HG03196 (cell line): Measurements from ENCODE around the gene PARD3B.
A peak's percentile ranks its signal among the peaks of the same experiment; 100 is the strongest.

Experiments used
- ATAC-seq: cut with Tn5 transposase; IDR thresholded peaks from one replicate; pipeline ENCODE4 v1.9.1; 2021; ENCODE audit not compliant: unreplicated experiment

The PARD3B gene

GRCh38 chr2:205658068-205658467 is 1112.8 kb downstream of the PARD3B start:
- no peak for ATAC-seq

- no peak for ATAC-seq
Measured at GRCh38 chr2:205658572-205658971, 1113.3 kb downstream of the PARD3B start.

DNA sequence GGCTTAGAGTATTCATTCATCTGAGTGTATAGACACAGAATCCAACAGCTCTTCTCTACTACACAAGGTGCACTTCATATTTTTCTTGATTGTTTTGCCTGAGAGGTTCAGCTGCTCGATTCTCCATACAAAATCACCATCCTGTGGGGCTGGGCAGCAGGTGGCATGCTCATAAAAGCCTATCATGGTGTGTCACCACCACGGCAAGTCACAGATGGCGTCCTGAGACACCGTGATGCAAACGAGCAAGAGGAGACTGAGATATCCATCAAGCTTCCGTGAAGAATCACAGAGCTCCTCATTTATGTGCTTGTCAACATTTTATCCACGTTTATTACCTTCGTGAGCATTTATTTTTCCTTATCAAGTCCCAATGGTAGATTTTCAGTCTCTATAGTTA is 1114.6 kb downstream of the PARD3B start:
- ATAC-seq: no peak

DNA sequence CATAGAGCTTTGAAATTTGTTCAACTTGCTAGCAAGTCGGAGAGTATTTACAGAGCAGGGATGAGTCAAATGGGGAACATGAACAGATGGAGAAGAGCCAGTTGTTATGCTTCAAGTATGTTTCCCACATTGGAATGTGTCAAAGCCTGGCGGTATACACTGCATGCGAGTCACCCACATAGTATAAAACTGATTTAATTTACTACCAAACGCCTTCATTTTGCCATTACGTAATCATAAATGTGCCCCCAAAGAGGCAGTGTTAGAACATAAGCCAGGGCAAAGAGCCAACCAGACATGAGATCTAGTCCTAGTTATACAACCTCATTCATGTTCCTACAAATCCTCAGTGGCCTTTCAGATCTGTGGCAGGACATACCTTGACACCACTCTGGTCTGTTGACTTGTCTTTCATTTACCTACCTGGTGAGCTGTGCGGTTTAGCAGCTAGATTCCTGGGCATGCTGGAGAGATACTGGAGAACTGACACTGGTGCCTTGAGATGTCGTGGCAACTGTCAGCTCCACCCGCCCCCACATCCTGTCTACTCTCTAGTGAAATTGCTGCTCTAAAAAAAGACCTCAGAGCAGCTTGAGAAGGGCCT is 1115.3 kb downstream of the PARD3B start:
- peak; percentile 79 for ATAC-seq

DNA sequence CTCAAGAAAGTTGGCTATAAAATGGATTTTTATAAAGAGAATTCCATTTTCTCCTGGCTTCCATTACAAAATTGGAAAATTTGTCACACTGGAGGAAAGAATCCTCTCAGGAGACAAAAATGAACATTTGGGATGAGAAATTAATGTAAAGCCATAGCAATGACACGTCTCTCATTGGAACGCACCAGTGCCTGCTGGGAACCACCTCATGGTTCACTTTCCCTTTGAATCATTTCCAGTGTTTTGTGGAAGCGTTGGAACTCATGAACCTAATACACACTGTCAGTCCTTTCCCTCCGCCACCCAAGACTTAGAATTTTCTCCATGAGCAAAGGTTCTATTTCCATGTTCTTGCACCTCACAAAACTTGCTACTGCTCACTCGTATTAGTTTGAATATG is 1116.0 kb downstream of the PARD3B start:
- no peak for ATAC-seq

GRCh38 chr2:205662206-205662965 is 1117.1 kb downstream of the PARD3B start:
- no peak for ATAC-seq

GRCh38 chr2:205665791-205666190 is 1120.5 kb downstream of the PARD3B start:
- ATAC-seq: no peak
